Measurements from ENCODE around the gene MTMR3. TPM values are rescaled to one million over a fixed set of nuclear protein-coding genes. Genes with fewer than 3 reads are reported as not detected.
"Not testable (repeated sequence)": the region's sequence is repeated elsewhere in the genome, so short reads cannot be mapped to it uniquely, and the experiment has no call there.

Gene MTMR3
- 18.6 TPM for polyA plus RNA-seq (2013, experiment 1 of 2; ENCODE audit: insufficient read length)
- polyA plus RNA-seq (2013, experiment 2 of 2; ENCODE audit: insufficient read length): 17.0 TPM

GRCh38 chr22:29883045-29883774 is at the start of gene MTMR3:
Gene MTMR3 (plus strand): TSS chr22:29883174. CDS start chr22:29971060, 87,886 bp downstream.
- DNase-seq: peak; percentile 92

GRCh38 chr22:29833392-29833965 is 49.5 kb upstream of the MTMR3 start:
- no peak for DNase-seq

GRCh38 chr22:29834046-29834445 is 48.9 kb upstream of the MTMR3 start:
- no peak for DNase-seq

GRCh38 chr22:29836791-29837370 is 46.1 kb upstream of the MTMR3 start:
- DNase-seq: not testable (repeated sequence)

- DNase-seq: peak; percentile 96
These were observed 45.0 kb upstream of the MTMR3 start, which contains the start of gene ASCC2 for GRCh38 chr22:29837741-29838598. Gene ASCC2 (minus strand): TSS chr22:29838274. CDS start chr22:29832325, 5,949 bp downstream.

GRCh38 chr22:29838599-29838956 is 44.4 kb upstream of the MTMR3 start:
- DNase-seq: no peak

- DNase-seq: no peak
These were observed 43.9 kb upstream of the MTMR3 start for GRCh38 chr22:29839039-29839438.

- no peak for DNase-seq
These were observed 42.5 kb upstream of the MTMR3 start for GRCh38 chr22:29840498-29840897.

GRCh38 chr22:29842172-29842571 is 40.8 kb upstream of the MTMR3 start:
- DNase-seq: no peak

GRCh38 chr22:29842740-29843139 is 40.2 kb upstream of the MTMR3 start:
- peak; percentile 74 for DNase-seq

GRCh38 chr22:29846290-29846689 is 36.7 kb upstream of the MTMR3 start:
- no peak for DNase-seq

GRCh38 chr22:29848111-29848510 is 34.9 kb upstream of the MTMR3 start:
- DNase-seq: no peak

GRCh38 chr22:29854432-29854831 is 28.5 kb upstream of the MTMR3 start:
- DNase-seq: no peak

GRCh38 chr22:29855611-29856181 is 27.3 kb upstream of the MTMR3 start:
- DNase-seq: no peak

- no peak for DNase-seq
These were observed 26.5 kb upstream of the MTMR3 start for GRCh38 chr22:29856496-29856895.

GRCh38 chr22:29859030-29859429 is 23.9 kb upstream of the MTMR3 start:
- not testable (repeated sequence) for DNase-seq

GRCh38 chr22:29860006-29860766 is 22.8 kb upstream of the MTMR3 start:
- no peak for DNase-seq

GRCh38 chr22:29861672-29862297 is 21.2 kb upstream of the MTMR3 start:
- no peak for DNase-seq

- not testable (repeated sequence) for DNase-seq
These were observed 17.4 kb upstream of the MTMR3 start for GRCh38 chr22:29865572-29865971.

GRCh38 chr22:29867260-29867659 is 15.7 kb upstream of the MTMR3 start:
- no peak for DNase-seq

- no peak for DNase-seq
These were observed 15.1 kb upstream of the MTMR3 start for GRCh38 chr22:29867851-29868250.
